Liver (tissue), 9 donors: ENCODE data around the gene WNT5A. TPM values are rescaled to one million over a fixed set of nuclear protein-coding genes. Genes with fewer than 3 reads are reported as not detected.

Experiments
- DNase-seq: peaks from one replicate; pipeline ENCODE4 v3.0.0-alpha.2; 2017; ENCODE audit warnings: low spot score
- H3K27ac ChIP-seq, 2 donors: one replicate each; pipeline ENCODE4 v1.7.0; 2013; ENCODE audit warnings: inconsistent platforms in 2 of 2, low read length in 2 of 2, control low read depth in 1 of 2, low read depth in 1 of 2, mild to moderate bottlenecking in 1 of 2
- H3K27me3 ChIP-seq, 4 donors: one replicate each; pipeline versions ENCODE4 v1.6.1 to v1.7.0; 2013; ENCODE audit warnings: low read length in 3 of 4, inconsistent platforms in 1 of 4, mild to moderate bottlenecking in 1 of 4, moderate library complexity in 1 of 4; ENCODE audit not compliant: control insufficient read depth in 4 of 4, insufficient read depth in 4 of 4
- H3K36me3 ChIP-seq, 4 donors: one replicate each; pipeline versions ENCODE4 v1.6.1 to v1.7.0; 2013; ENCODE audit warnings: low read length in 3 of 4, mild to moderate bottlenecking in 3 of 4, low read depth in 1 of 4, moderate library complexity in 1 of 4; ENCODE audit not compliant: control insufficient read depth in 4 of 4, insufficient read depth in 3 of 4
- H3K4me1 ChIP-seq, 4 donors: one replicate each; pipeline versions ENCODE4 v1.6.1 to v1.7.0; 2013; ENCODE audit warnings: low read length in 3 of 4, mild to moderate bottlenecking in 3 of 4, moderate library complexity in 1 of 4; ENCODE audit not compliant: control insufficient read depth in 4 of 4, insufficient read depth in 4 of 4
- H3K4me3 ChIP-seq, 3 donors: one replicate each; pipeline versions ENCODE4 v1.6.1 to v1.7.0; 2013; ENCODE audit warnings: low read length in 3 of 3, control low read depth in 1 of 3, low read depth in 1 of 3, mild to moderate bottlenecking in 1 of 3
- H3K9ac ChIP-seq, 2 donors: one replicate each; pipeline ENCODE4 v1.7.0; 2013; ENCODE audit warnings: low read length in 2 of 2, mild to moderate bottlenecking in 2 of 2, moderate library complexity in 2 of 2, control low read depth in 1 of 2, low read depth in 1 of 2
- H3K9me3 ChIP-seq, 4 donors: one replicate each; pipeline versions ENCODE4 v1.6.1 to v1.7.0; 2013; ENCODE audit warnings: low read length in 3 of 4; ENCODE audit not compliant: control insufficient read depth in 4 of 4
- CTCF ChIP-seq: fragments of 150-350 bp; IDR thresholded peaks from 2 replicates; pipeline ENCODE4 v1.5.1; 2017; ENCODE audit warnings: improper control_type of control experiment, low read depth, low read length; ENCODE audit not compliant: missing input control
- EGR1 ChIP-seq, 2 donors: IDR thresholded peaks; 2 replicates each; pipeline ENCODE4 v1.6.1; 2016 to 2018; ENCODE audit warnings: antibody characterized with exemption in 2 of 2, low read depth in 2 of 2
- FOXA1 ChIP-seq: IDR thresholded peaks from 2 replicates; pipeline ENCODE4 v1.6.1; 2016; ENCODE audit warnings: antibody characterized with exemption
- FOXA2 ChIP-seq: IDR thresholded peaks from 2 replicates; pipeline ENCODE4 v1.6.1; 2016; ENCODE audit warnings: antibody characterized with exemption
- GABPA ChIP-seq, 2 donors: IDR thresholded peaks in 1 of 2; conservative IDR thresholded peaks in 1 of 2; 2 replicates each; pipeline ENCODE4 v1.6.1; 2016; ENCODE audit warnings: antibody characterized with exemption in 2 of 2, mild to moderate bottlenecking in 1 of 2, moderate library complexity in 1 of 2
- HNF4A ChIP-seq, 2 donors: conservative IDR thresholded peaks; 2 replicates each; pipeline ENCODE4 v1.6.1; 2016; ENCODE audit warnings: antibody characterized with exemption in 2 of 2, mild to moderate bottlenecking in 2 of 2
- HNF4G ChIP-seq: IDR thresholded peaks from 2 replicates; pipeline ENCODE4 v1.6.1; 2016; ENCODE audit warnings: antibody characterized with exemption
- JUND ChIP-seq, 2 donors: IDR thresholded peaks; 2 replicates each; pipeline ENCODE4 v1.6.1; 2016; ENCODE audit warnings: antibody characterized with exemption in 2 of 2
- NR2F2 ChIP-seq: IDR thresholded peaks from 2 replicates; pipeline ENCODE4 v1.6.1; 2016; ENCODE audit warnings: antibody characterized with exemption
- RAD21 ChIP-seq, 2 donors: IDR thresholded peaks; 2 replicates each; pipeline ENCODE4 v1.6.1; 2016; ENCODE audit warnings: antibody characterized with exemption in 2 of 2, mild to moderate bottlenecking in 2 of 2
- REST ChIP-seq: IDR thresholded peaks from 2 replicates; pipeline ENCODE4 v1.6.1; 2016; ENCODE audit warnings: antibody characterized with exemption, mild to moderate bottlenecking
- RXRA ChIP-seq, 2 donors: IDR thresholded peaks; 2 replicates each; pipeline ENCODE4 v1.6.1; 2017 to 2018; ENCODE audit warnings: antibody characterized with exemption in 2 of 2, mild to moderate bottlenecking in 1 of 2
- SP1 ChIP-seq: IDR thresholded peaks from 2 replicates; pipeline ENCODE4 v1.6.1; 2018; ENCODE audit warnings: antibody characterized with exemption, mild to moderate bottlenecking
- TAF1 ChIP-seq: conservative IDR thresholded peaks from 2 replicates; pipeline ENCODE4 v1.6.1; 2016; ENCODE audit warnings: antibody characterized with exemption, mild to moderate bottlenecking
- YY1 ChIP-seq: IDR thresholded peaks from 2 replicates; pipeline ENCODE4 v1.6.1; 2016; ENCODE audit warnings: antibody characterized with exemption, mild to moderate bottlenecking
- WGBS: extraction: QIAGEN DNeasy Blood & Tissue Kit; methylation state at CpG from one replicate; pipeline ENCODE4 v1.1.7; 2013; 5-methylcytosine and 5-hydroxymethylcytosine counted together
- polyA plus RNA-seq, 2 donors: library from polyadenylated mRNA; stranded (reverse) in 1 of 2; unstranded in 1 of 2; fragments of 200-250 nt in 1 of 2; fragments of >200 nt in 1 of 2; fragmentation: Nextera tagmentation in 1 of 2; extraction: Ambion mirVana in 1 of 2; gene quantifications; one replicate each; pipeline versions ENCODE4 v1.2.1 to v1.2.3, GENCODE V29; 2013 to 2015
- total RNA-seq, 2 donors: library from RNA; depleted of rRNA; stranded (reverse); fragments of >200 nt; gene quantifications; one replicate each; pipeline ENCODE4 v1.2.3, GENCODE V29; 2014
- TF ChIP-seq, protein P1 (sequence below): IDR thresholded peaks from 2 replicates; pipeline ENCODE4 v1.6.1; 2016; ENCODE audit warnings: antibody characterized with exemption
- TF ChIP-seq, protein P2 (sequence below): IDR thresholded peaks from 2 replicates; pipeline ENCODE4 v1.6.1; 2016; ENCODE audit warnings: antibody characterized with exemption
- TF ChIP-seq, protein P3 (sequence below): IDR thresholded peaks from 2 replicates; pipeline ENCODE4 v1.6.1; 2016; ENCODE audit warnings: antibody characterized with exemption
- donor health status: healthy.
- donor health status: healthy.
- donor health status: healthy.
- donor health status: healthy.
- donor health status: healthy.

Gene WNT5A
- total and polyA plus RNA-seq, 4 donors, result 0.18 to 1.3 (median 0.66) TPM

GRCh38 chr3:55469957-55470526 lies 17.1 kb downstream of the WNT5A start (continued):
- TF ChIP-seq YY1, result no peak
- no peak for TF ChIP-seq TAF1
- TF ChIP-seq, protein P1, sequence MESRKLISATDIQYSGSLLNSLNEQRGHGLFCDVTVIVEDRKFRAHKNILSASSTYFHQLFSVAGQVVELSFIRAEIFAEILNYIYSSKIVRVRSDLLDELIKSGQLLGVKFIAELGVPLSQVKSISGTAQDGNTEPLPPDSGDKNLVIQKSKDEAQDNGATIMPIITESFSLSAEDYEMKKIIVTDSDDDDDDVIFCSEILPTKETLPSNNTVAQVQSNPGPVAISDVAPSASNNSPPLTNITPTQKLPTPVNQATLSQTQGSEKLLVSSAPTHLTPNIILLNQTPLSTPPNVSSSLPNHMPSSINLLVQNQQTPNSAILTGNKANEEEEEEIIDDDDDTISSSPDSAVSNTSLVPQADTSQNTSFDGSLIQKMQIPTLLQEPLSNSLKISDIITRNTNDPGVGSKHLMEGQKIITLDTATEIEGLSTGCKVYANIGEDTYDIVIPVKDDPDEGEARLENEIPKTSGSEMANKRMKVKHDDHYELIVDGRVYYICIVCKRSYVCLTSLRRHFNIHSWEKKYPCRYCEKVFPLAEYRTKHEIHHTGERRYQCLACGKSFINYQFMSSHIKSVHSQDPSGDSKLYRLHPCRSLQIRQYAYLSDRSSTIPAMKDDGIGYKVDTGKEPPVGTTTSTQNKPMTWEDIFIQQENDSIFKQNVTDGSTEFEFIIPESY, result no peak

- no peak for DNase-seq
- no peaks in the 10 kb centered on the region for H3K4me1 ChIP-seq
- H3K27ac ChIP-seq, result no peak overlapping the region
- H3K27me3 ChIP-seq, result no peaks in the 10 kb centered on the region
- peaks cover 0 to 4% (median 3%) of the 10 kb centered on the region in 4 donors for H3K36me3 ChIP-seq
- no peaks in the 10 kb centered on the region for H3K9me3 ChIP-seq
- 93% methylated on average over 5 of the region's 5 CpGs for WGBS
- no peak overlapping the region for H3K4me3 ChIP-seq
- TF ChIP-seq NR2F2, result no peak
- no peak overlapping the region for H3K9ac ChIP-seq
These were observed 18.9 kb downstream of the WNT5A start for GRCh38 chr3:55468251-55468650.

DNA sequence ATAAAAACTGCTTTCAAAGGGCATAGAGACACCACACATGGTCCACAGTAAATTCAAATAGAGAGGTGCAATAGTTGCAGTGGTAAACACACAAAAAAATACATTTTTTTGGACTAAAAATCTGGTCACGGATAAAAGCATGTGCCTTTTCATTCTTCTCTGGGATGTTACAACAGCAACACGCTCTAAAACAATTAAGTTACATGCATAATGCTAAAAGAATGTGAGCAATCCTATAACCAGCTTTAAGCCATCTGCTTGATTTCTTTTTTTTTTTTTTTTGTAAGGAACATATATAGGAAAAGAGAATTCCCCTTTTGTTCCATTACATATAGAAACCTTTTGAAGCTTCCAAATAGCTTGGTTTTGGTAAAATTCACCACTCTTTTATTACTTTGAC lies 20.0 kb downstream of the WNT5A start:
- Histone ChIP-seq H3K27ac (no peak overlapping the region), H3K4me1 (no peaks in the 10 kb centered on the region), H3K9ac (no peak overlapping the region), H3K4me3 (no peak overlapping the region), H3K36me3 (peaks cover 0 to 4% (median 3%) of the 10 kb centered on the region in 4 donors), H3K9me3 (no peaks in the 10 kb centered on the region), H3K27me3 (no peaks in the 10 kb centered on the region)
- WGBS, result 90% methylated on average over 2 of the region's 2 CpGs
- DNase-seq, result no peak
- TF ChIP-seq, protein P1, result no peak
- no peak for TF ChIP-seq HNF4A (conservative IDR thresholded peaks at IDR 0.05)
- no peak for TF ChIP-seq EGR1 (IDR thresholded peaks at IDR 0.05; ENCODE audit: low read depth in 2 of 2)
- no peak for TF ChIP-seq TAF1
- TF ChIP-seq REST, result no peak
- no peak for TF ChIP-seq CTCF
- TF ChIP-seq SP1, result no peak
- no peak for TF ChIP-seq FOXA1
- no peak for TF ChIP-seq JUND (IDR thresholded peaks at IDR 0.05)
- no peak for TF ChIP-seq YY1
- TF ChIP-seq GABPA (IDR thresholded peaks at IDR 0.05 in 1 of 2, conservative IDR thresholded peaks at IDR 0.05 in 1 of 2), result no peak
- TF ChIP-seq, protein P2, sequence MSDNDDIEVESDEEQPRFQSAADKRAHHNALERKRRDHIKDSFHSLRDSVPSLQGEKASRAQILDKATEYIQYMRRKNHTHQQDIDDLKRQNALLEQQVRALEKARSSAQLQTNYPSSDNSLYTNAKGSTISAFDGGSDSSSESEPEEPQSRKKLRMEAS, result no peak
- TF ChIP-seq RXRA (IDR thresholded peaks at IDR 0.05), result no peak
- TF ChIP-seq, protein P3, sequence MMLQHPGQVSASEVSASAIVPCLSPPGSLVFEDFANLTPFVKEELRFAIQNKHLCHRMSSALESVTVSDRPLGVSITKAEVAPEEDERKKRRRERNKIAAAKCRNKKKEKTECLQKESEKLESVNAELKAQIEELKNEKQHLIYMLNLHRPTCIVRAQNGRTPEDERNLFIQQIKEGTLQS, result no peak
- no peak for TF ChIP-seq RAD21 (IDR thresholded peaks at IDR 0.05)
- TF ChIP-seq NR2F2, result no peak
- TF ChIP-seq HNF4G, result no peak
- no peak for TF ChIP-seq FOXA2
